GM12891 (cell line): ENCODE results near the gene CYP1A1. TPM values are rescaled to one million over a fixed set of nuclear protein-coding genes. Genes with fewer than 3 reads are reported as not detected.
A peak's percentile ranks its signal among the peaks of the same experiment; 100 is the strongest.

Source experiments
- DNase-seq: peaks from one replicate; pipeline ENCODE4 v3.0.0; 2011; ENCODE audit warnings: low spot score; ENCODE audit not compliant: insufficient read length
- FAIRE-seq: peaks from 2 replicates; lab custom pipeline; 2011; peaks lifted over from hg19 to GRCh38; lab: Jason Lieb, UNC
- PAX5 ChIP-seq: IDR thresholded peaks from 2 replicates; pipeline ENCODE4 v1.6.1; 2011; ENCODE audit warnings: low read length, moderate library complexity, mild to moderate bottlenecking; ENCODE audit not compliant: insufficient read depth, severe bottlenecking
- POLR2A ChIP-seq: IDR thresholded peaks from 2 replicates; pipeline ENCODE4 v1.6.1; 2011; ENCODE audit warnings: low read depth, low read length, control low read depth
- POLR2AphosphoS5 ChIP-seq: IDR thresholded peaks from 2 replicates; pipeline ENCODE4 v1.6.1; 2011; ENCODE audit warnings: low read depth, low read length, control low read depth
- POU2F2 ChIP-seq: IDR thresholded peaks from 2 replicates; pipeline ENCODE4 v1.6.1; 2011; ENCODE audit warnings: low read depth, mild to moderate bottlenecking, control low read depth, low read length, moderate library complexity
- SPI1 ChIP-seq: IDR thresholded peaks from 2 replicates; pipeline ENCODE4 v1.6.1; 2011; ENCODE audit warnings: low read depth, low read length, control low read depth
- TAF1 ChIP-seq: IDR thresholded peaks from 2 replicates; pipeline ENCODE4 v1.6.1; 2011; ENCODE audit warnings: low read depth, low read length, control low read depth
- polyA plus RNA-seq: library from polyadenylated mRNA; unstranded; fragments of >200 nt; gene quantifications from one replicate; pipeline ENCODE4 v1.2.1, GENCODE V29; 2012; ENCODE audit warnings: low read depth, missing spikeins, inconsistent platforms; ENCODE audit not compliant: missing spikeins

CYP1A1 gene
- polyA plus RNA-seq, result 1.1 TPM

GRCh38 chr15:74725225-74725774 lies at the start of gene CYP1A1:
Gene CYP1A1, minus strand, starts transcription at chr15:74725528. Its CDS starts 2,431 bp downstream, at chr15:74723097.
- no peak for TF ChIP-seq PAX5
- no peak for TF ChIP-seq POLR2AphosphoS5
- TF ChIP-seq POU2F2, result no peak
- no peak for TF ChIP-seq SPI1
- TF ChIP-seq TAF1, result no peak
- no peak for TF ChIP-seq POLR2A
- DNase-seq (no peak), FAIRE-seq (peak; percentile 38)

- FAIRE-seq, result peak; percentile 50
- TF ChIP-seq TAF1 (no peak), SPI1 (no peak), POLR2A (no peak), PAX5 (no peak), POU2F2 (no peak), POLR2AphosphoS5 (no peak)
- DNase-seq, result no peak
Observed at GRCh38 chr15:74773731-74774252, 48.5 kb upstream of the CYP1A1 start.

- no peak for FAIRE-seq
- no peak for TF ChIP-seq POU2F2
- TF ChIP-seq PAX5, result no peak
- TF ChIP-seq POLR2A, result no peak
- no peak for TF ChIP-seq SPI1
- no peak for TF ChIP-seq POLR2AphosphoS5
- no peak for TF ChIP-seq TAF1
- no peak for DNase-seq
Observed at GRCh38 chr15:74773329-74773728, 48.0 kb upstream of the CYP1A1 start.

DNA sequence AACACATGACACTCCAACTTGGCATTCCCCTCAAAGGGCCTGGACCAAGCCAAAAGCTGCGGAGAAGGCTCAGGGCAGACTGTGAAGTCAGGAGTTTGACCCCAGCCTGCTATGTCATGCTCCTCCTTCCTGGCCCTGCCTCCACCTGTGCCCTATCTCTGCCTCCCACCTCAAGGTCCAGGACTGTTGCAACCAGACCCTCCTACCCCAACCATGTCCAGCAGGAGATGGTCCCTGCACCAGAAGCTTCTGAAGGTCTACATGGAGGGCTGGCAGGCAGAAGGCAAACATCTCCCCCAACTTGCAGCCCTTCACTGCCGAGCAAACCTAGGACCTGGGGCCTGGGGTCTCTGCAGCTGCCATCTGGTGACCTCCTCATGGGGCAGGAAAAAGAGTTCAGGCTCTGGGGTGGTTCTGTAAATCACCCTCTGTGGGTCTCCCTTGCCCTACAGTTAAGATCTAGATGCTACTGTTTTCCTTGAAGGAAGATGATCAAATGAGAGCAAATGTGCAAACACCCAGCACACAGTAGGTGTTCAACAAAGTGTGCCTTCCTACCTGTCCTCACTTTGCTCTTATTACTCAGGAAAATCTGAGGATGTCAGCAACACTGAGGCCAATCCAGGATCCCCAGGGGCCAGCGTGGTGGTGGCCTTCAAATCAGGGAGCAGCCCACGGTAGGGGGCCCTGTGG lies 45.0 kb upstream of the CYP1A1 start:
- peak; percentile 9 for FAIRE-seq
- no peak for DNase-seq
- no peak for TF ChIP-seq POU2F2
- TF ChIP-seq POLR2AphosphoS5, result no peak
- no peak for TF ChIP-seq POLR2A
- TF ChIP-seq TAF1, result no peak
- no peak for TF ChIP-seq PAX5
- no peak for TF ChIP-seq SPI1

GRCh38 chr15:74769463-74770025 lies 44.2 kb upstream of the CYP1A1 start:
- no peak for FAIRE-seq
- TF ChIP-seq POLR2AphosphoS5, result no peak
- no peak for TF ChIP-seq POU2F2
- no peak for TF ChIP-seq TAF1
- no peak for TF ChIP-seq PAX5
- TF ChIP-seq POLR2A, result no peak
- no peak for TF ChIP-seq SPI1
- no peak for DNase-seq

DNA sequence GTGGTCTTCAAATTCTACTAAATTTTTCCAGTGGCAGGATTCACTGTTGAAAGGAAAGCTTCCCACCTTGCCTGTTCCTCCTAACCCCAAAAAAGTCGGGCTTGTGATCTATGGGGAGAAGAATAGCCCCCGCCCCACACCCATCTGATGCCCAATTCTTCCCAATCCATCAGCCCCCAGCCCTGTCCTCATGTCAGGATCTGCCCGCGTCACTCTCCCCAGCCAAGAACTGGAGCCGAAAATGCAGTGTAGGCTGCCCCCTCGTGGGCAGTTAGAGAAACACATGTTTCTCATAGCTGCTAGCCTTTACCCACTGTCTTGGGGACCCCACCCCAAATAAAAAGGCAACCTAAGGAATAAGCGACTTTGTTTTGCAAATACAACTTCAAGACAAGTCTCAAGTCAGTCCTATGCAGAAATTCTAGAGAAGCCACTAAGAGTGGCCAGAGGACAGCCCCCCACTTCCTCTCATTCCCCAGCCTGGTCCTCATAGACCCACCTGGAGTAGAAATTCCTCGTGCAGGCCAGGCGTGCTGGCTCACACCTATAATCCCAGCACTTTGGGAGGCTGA lies 43.5 kb upstream of the CYP1A1 start:
- TF ChIP-seq POLR2AphosphoS5, result no peak
- no peak for TF ChIP-seq POU2F2
- TF ChIP-seq PAX5, result no peak
- TF ChIP-seq POLR2A, result no peak
- no peak for TF ChIP-seq SPI1
- no peak for TF ChIP-seq TAF1
- DNase-seq, result peak; percentile 67
- peak; percentile 98 for FAIRE-seq

- FAIRE-seq (no peak), DNase-seq (no peak)
- TF ChIP-seq SPI1, result no peak
- TF ChIP-seq PAX5, result no peak
- TF ChIP-seq POU2F2, result no peak
- TF ChIP-seq POLR2A, result no peak
- TF ChIP-seq POLR2AphosphoS5, result no peak
- TF ChIP-seq TAF1, result no peak
Observed at GRCh38 chr15:74768099-74768770, 42.9 kb upstream of the CYP1A1 start.
